ENCODE results near the gene YWHAE. TPM values are rescaled to one million over a fixed set of nuclear protein-coding genes. Genes with fewer than 3 reads are reported as not detected.

The YWHAE gene
- total RNA-seq, 1 donor from 2014 or later = 393 TPM

DNA sequence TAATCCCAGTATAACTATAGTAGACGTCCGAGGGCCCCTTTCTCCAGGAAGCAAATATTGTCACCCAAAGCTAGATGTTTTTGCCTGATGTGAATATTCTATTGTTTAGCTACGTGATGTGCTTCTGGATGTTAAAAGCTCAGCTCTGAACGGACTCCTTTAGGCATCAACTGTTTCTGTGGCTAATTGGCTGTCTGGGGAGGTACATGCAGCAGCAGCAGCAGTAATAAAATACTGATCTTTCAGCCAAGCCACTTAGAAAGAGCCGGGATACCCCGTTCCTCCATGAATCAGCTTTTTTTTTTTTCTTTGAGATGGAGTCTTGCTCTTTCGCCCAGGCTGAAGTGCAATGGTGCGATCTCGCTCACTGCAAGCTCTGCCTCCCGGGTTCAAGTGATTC, 77.5 kb downstream of the YWHAE start:
- DNase-seq (no peak), ATAC-seq (no peak)
- Histone ChIP-seq H3K4me3 (no peak overlapping the region), H3K27me3 (no peaks in the 10 kb centered on the region), H3K27ac (no peak overlapping the region), H3K9me3 (no peaks in the 10 kb centered on the region), H3K4me1 (no peaks in the 10 kb centered on the region), H3K36me3 (no peaks in the 10 kb centered on the region)
- intact Hi-C loops (cut with DNase I) = no loop called here
- TF ChIP-seq, protein P1, sequence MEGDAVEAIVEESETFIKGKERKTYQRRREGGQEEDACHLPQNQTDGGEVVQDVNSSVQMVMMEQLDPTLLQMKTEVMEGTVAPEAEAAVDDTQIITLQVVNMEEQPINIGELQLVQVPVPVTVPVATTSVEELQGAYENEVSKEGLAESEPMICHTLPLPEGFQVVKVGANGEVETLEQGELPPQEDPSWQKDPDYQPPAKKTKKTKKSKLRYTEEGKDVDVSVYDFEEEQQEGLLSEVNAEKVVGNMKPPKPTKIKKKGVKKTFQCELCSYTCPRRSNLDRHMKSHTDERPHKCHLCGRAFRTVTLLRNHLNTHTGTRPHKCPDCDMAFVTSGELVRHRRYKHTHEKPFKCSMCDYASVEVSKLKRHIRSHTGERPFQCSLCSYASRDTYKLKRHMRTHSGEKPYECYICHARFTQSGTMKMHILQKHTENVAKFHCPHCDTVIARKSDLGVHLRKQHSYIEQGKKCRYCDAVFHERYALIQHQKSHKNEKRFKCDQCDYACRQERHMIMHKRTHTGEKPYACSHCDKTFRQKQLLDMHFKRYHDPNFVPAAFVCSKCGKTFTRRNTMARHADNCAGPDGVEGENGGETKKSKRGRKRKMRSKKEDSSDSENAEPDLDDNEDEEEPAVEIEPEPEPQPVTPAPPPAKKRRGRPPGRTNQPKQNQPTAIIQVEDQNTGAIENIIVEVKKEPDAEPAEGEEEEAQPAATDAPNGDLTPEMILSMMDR (IDR thresholded peaks at IDR 0.05) = no peak

DNA sequence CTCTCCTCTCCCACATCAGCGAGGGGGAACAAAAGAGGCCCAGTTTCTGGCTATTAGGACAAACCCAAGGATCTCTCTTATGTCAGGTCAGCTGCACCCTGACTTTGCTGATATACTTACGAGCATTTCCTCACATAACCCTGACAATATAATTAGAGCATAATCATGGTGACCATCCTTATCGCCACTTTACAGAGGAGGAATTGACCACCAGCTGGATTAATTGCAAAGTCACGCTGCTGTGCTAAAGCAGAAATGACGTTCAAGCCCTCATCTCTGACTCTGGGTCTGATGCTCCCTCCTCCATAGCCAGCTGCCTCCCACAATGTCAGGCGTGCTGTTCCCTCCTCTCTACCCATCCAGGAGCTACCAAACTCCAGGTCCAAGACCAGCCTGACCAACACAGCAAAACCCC, 78.0 kb downstream of the YWHAE start:
- H3K4me3 ChIP-seq = no peak overlapping the region
- intact Hi-C loops (cut with DNase I) = no loop called here
- DNase-seq (peak; percentile 20), ATAC-seq (no peak)
- TF ChIP-seq, protein P1 (IDR thresholded peaks at IDR 0.05) = no peak
- no peaks in the 10 kb centered on the region for H3K27me3 ChIP-seq
- no peaks in the 10 kb centered on the region for H3K4me1 ChIP-seq
- H3K27ac ChIP-seq = no peak overlapping the region
- no peaks in the 10 kb centered on the region for H3K36me3 ChIP-seq
- no peaks in the 10 kb centered on the region for H3K9me3 ChIP-seq

DNA sequence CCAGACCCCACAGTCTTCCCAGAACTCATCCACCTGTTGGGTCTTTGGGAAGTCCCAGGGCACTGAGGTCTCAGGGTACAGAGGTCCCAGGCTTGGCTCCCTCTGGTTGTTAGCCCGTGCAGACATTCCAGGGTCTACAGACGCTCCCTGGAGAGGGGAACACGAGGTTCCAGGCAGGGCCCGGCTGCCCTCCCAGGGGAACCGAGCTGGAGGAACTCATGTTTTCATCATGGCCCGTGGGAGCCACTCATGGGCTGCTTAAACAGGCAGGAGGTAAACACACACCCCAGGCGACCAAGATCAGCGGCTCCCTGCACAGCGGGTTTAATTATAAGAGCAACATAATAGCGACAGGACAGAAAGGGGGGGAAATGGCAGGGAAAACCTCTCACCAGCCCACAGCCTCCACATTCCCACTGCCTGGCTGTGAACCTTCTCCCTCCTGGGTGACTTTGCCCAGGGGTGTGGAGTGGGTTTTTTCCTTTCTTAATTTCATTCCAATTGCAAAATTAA, 84.1 kb downstream of the YWHAE start:
- H3K27me3 ChIP-seq = peaks cover 6% of the 10 kb centered on the region
- DNase-seq = no peak
- H3K36me3 ChIP-seq = no peaks in the 10 kb centered on the region
- no peaks in the 10 kb centered on the region for H3K9me3 ChIP-seq
- intact Hi-C loops (cut with DNase I) = no loop called here
- peak; percentile 29 for ATAC-seq
- H3K4me3 ChIP-seq = no peak overlapping the region
- no peaks in the 10 kb centered on the region for H3K4me1 ChIP-seq
- H3K27ac ChIP-seq = no peak overlapping the region
- TF ChIP-seq, protein P1 (IDR thresholded peaks at IDR 0.05) = no peak

DNA sequence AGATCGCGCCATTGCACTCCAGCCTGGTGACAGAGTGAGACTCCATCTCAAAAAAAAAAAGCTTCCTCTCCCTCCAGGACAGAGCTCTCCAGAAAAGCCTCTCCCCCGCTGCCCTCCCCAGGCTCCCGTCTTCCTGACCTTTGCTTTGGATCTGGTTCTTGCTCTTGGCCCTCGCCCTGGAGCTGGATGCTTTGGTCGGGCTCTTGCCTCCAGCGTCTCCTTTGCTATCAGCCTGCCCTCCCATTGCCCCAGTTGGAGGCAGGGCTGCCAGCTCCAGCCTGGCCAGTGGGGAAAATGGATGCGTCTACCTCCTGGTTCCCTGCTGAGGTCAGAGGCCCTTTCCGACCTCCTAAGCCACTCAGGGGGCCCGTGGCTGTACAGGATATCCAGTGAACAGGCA, 84.6 kb downstream of the YWHAE start:
- Histone ChIP-seq H3K9me3 (no peaks in the 10 kb centered on the region), H3K27ac (no peak overlapping the region), H3K36me3 (no peaks in the 10 kb centered on the region), H3K4me3 (no peak overlapping the region), H3K4me1 (no peaks in the 10 kb centered on the region), H3K27me3 (peaks cover 6% of the 10 kb centered on the region)
- intact Hi-C loops (cut with DNase I) = no loop called here
- ATAC-seq = no peak
- DNase-seq = no peak
- TF ChIP-seq, protein P1 (IDR thresholded peaks at IDR 0.05) = no peak

DNA sequence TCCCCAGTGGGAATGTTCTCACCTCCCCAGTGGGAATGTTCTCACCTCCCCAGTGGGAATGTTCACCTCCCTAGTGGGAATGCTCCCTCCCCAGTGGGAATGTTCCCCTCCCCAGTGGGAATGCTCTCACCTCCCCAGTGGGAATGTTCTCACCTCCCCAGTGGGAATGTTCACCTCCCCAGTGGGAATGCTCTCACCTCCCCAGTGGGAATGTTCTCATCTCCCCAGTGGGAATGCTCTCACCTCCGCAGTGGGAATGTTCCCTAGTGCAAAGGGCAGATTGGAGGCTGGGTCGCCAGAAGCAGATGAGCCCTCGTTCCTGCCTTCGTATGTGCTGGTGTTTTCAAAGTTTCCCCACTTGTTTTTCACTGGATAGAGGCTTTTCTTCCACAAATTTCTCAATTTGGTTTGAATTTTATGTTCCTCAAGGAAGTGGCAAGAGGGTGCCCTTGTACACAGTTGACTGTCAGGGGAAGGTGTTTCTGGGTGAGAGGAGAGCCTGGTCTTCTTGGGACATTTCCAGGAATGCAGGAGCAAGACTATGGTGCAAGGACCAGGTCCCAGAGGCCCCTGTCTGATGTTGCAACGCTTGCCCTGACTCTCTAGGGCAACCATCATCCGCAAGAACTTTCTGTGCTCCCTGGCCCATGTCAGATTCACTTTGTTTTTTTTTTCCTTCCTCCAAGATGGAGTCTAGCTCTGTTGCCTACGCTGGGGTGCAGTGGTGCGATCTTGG, 86.6 kb downstream of the YWHAE start:
- DNase-seq (no peak), ATAC-seq (peak; percentile 36)
- intact Hi-C loops (cut with DNase I) = no loop called here
- no peak overlapping the region for H3K27ac ChIP-seq
- no peak overlapping the region for H3K4me3 ChIP-seq
- H3K9me3 ChIP-seq = no peaks in the 10 kb centered on the region
- TF ChIP-seq, protein P1 (IDR thresholded peaks at IDR 0.05) = no peak
- no peaks in the 10 kb centered on the region for H3K4me1 ChIP-seq
- H3K27me3 ChIP-seq = peaks cover 6% of the 10 kb centered on the region
- no peaks in the 10 kb centered on the region for H3K36me3 ChIP-seq
